Measurements from ENCODE around the gene CHTOP.
"Not testable (repeated sequence)": the region's sequence is repeated elsewhere in the genome, so short reads cannot be mapped to it uniquely, and the experiment has no call there.

Gene CHTOP

GRCh38 chr1:153659175-153659534 lies 25.3 kb downstream of the CHTOP start:
- no peak for DNase-seq (ENCODE audit: low spot score)

GRCh38 chr1:153659656-153660055 lies 25.8 kb downstream of the CHTOP start:
- no peak for DNase-seq (ENCODE audit: low spot score)

- DNase-seq (ENCODE audit: low spot score): no peak
Observed at GRCh38 chr1:153661111-153661708, 27.3 kb downstream of the CHTOP start.

- DNase-seq (ENCODE audit: low spot score): no peak
Observed at GRCh38 chr1:153662269-153662668, 28.4 kb downstream of the CHTOP start.

GRCh38 chr1:153663211-153663610 lies 29.3 kb downstream of the CHTOP start:
- DNase-seq (ENCODE audit: low spot score): no peak

GRCh38 chr1:153667439-153667838 lies 33.6 kb downstream of the CHTOP start:
- DNase-seq (ENCODE audit: low spot score): no peak

DNA sequence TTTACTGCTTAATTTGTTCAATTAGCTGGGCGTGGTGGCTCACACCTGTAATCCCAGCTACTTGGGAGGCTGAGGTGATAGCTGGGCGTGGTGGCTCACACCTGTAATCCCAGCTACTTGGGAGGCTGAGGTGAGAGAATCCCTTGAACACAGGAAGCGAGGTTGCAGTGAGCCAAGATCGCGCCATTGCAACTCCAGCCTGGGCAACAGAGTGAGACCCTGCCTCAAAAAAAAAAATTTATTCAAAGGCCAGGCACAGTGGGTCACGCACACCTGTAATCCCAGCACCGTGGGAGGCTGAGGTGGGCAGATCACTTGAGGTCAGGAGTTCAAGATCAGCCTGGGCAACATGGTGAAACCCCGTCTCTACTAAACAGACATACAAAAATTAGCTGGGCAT lies 34.8 kb downstream of the CHTOP start:
- DNase-seq (ENCODE audit: low spot score): not testable (repeated sequence)

DNA sequence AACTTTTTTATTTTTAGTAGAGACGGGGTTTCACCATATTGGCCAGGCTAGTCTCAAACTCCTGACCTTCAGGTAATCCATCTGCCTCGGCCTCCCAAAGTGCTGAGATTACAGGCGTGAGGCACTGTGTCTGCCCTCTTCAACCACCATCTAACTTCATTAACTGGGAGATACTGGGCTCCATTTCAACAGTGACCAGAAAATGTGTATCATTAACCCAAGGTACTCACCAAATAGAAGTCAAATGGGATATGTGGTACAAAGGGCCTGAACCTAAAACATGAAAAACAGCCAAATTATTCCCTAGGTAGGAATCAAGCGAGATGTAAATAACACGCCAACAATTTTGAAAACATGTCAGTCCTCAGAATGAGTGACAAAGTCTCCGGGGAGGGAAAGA lies 35.7 kb downstream of the CHTOP start:
- no peak for DNase-seq (ENCODE audit: low spot score)

GRCh38 chr1:153670257-153670858 lies 36.5 kb downstream of the CHTOP start:
- no peak for DNase-seq (ENCODE audit: low spot score)

- peak; percentile 99 for DNase-seq (ENCODE audit: low spot score)
Observed at GRCh38 chr1:153670859-153671627, 37.2 kb downstream of the CHTOP start, which contains the start of gene ILF2. Gene ILF2, minus strand, starts transcription at chr1:153670993. Its CDS starts 71 bp downstream, at chr1:153670922.

DNA sequence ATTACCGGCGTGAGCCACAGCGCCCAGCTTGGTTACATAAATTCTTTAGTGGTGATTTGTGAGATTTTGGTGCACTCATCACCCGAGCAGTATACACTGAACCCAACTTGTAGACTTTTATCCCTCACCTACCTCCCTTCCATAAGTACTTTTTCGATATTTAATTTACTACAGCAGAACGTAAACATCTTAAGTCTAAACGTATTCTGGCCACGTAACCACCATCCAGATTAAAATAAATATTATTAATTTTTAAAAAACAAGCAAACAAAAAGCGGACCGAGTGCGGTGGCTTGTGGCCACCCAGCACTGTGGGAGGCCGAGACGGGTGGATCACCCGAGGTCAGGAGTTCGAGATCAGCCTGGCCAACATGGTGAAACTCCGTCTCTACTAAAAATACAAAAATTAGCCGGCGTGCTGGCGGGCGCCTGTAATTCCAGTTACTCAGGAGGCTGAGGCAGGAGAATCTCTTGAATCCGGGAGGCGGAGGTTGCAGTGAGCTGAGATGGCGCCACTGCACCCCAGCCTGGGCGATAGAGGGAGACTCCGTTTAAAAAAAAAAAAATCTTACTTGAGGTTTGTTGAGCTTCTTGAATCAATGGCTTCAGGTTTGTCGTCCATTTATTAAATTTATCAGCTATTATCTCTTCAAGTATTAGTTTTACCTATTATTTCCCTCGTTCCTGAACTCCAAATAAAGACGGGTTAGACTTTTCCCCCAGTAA lies 37.9 kb downstream of the CHTOP start:
- not testable (repeated sequence) for DNase-seq (ENCODE audit: low spot score)

DNA sequence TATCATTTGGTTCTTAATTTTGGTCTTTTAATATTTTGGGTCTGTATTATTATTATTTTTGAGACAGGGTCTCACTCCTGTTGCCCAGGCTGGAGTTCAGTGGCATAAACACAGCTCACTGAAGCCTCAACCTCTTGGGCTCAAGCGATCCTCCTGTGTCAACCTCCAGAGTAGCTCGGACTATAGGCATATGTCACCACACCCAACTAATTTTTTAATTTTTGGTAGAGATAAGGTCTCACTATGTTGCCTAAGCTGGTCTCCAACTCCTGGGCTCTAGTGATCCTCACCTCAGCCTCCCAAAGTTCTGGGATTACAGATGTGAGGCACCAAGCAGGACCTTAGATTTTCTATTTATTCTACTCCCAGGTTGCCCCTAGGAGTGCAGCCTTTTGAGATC lies 39.6 kb downstream of the CHTOP start:
- no peak for DNase-seq (ENCODE audit: low spot score)

GRCh38 chr1:153677718-153678518 lies 44.1 kb downstream of the CHTOP start:
- no peak for DNase-seq (ENCODE audit: low spot score)

- DNase-seq (ENCODE audit: low spot score): no peak
Observed at GRCh38 chr1:153678519-153679336, 44.9 kb downstream of the CHTOP start, which contains the start of gene NPR1. Gene NPR1, plus strand, starts transcription at chr1:153678688. Its CDS starts 421 bp downstream, at chr1:153679109.

DNA sequence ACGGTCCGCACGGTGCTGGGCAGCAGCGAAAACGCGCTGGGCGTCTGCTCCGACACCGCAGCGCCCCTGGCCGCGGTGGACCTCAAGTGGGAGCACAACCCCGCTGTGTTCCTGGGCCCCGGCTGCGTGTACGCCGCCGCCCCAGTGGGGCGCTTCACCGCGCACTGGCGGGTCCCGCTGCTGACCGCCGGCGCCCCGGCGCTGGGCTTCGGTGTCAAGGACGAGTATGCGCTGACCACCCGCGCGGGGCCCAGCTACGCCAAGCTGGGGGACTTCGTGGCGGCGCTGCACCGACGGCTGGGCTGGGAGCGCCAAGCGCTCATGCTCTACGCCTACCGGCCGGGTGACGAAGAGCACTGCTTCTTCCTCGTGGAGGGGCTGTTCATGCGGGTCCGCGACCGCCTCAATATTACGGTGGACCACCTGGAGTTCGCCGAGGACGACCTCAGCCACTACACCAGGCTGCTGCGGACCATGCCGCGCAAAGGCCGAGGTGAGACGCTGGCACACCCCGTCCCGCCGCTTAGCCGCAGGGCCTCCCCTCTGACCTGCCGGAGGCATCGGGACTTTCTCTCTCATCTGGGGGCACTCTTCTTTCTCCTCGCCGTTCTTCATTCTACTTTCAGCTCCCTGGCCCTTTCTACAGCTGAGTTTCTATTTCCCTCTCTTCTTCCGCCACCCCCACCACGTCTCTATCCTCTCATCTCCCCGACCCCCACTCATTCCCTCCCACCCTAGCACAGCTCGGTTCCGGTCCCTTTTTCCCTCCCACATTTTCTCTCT lies 45.7 kb downstream of the CHTOP start:
- no peak for DNase-seq (ENCODE audit: low spot score)

DNA sequence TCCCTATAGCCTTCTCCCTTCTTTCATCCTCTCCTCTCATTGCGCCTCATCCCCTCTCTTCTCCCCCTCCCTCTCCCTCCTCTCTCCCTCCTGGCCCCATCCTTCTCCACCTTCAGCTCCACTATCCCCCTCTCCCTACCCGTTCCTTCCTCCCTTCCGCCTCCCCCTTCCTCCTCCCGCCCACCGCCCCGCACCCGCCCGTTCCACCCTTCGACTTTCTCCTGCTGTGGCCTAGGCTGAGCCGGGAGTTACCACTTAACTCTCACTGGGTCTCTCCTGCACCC lies 46.2 kb downstream of the CHTOP start:
- no peak for DNase-seq (ENCODE audit: low spot score)

DNA sequence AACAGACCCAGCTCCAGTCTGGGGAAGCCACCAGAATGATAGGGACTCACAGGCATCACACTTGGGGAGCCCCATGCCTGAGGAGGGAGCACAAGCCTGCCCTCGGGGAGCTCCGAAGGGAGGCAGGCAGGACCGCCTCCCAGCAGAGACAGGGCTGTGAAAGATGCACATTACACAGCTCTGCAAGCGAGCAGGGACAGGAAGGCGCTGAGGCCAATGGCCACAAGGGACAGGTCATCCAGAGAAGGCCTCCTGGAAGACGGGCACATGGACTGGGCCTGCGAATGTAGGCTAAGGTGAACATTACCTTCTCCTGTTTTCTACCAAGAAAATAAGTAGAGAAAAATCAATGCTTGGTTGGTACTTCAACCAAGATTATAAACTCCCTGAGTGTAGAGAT lies 48.9 kb downstream of the CHTOP start:
- DNase-seq (ENCODE audit: low spot score): no peak

GRCh38 chr1:153683854-153684253 lies 50.0 kb downstream of the CHTOP start:
- no peak for DNase-seq (ENCODE audit: low spot score)

- DNase-seq (ENCODE audit: low spot score): no peak
Observed at GRCh38 chr1:153684892-153685291, 51.0 kb downstream of the CHTOP start.

All from globus pallidus (tissue), 1 donor.